GM19035 (cell line): ENCODE measurements around the gene NAB2.
"Not testable (repeated sequence)": the region's sequence is repeated elsewhere in the genome, so short reads cannot be mapped to it uniquely, and the experiment has no call there.

Experiments used
- ATAC-seq: cut with Tn5 transposase; IDR thresholded peaks from one replicate; pipeline ENCODE4 v1.9.1; 2021; ENCODE audit not compliant: unreplicated experiment

The NAB2 gene

GRCh38 chr12:57109207-57110103 is 20.5 kb downstream of the NAB2 start:
- no peak for ATAC-seq

GRCh38 chr12:57110104-57111030 is 21.5 kb downstream of the NAB2 start:
- ATAC-seq, result peak; percentile 50

GRCh38 chr12:57111031-57111734 is 22.3 kb downstream of the NAB2 start, which contains the start of gene STAT6:
Gene STAT6, minus strand, starts transcription at chr12:57111362. Its CDS starts 3,084 bp downstream, at chr12:57108278.
- ATAC-seq, result peak; percentile 61

- no peak for ATAC-seq
Observed at GRCh38 chr12:57112492-57113294, 23.8 kb downstream of the NAB2 start.

- no peak for ATAC-seq
Observed at GRCh38 chr12:57116580-57117281, 27.8 kb downstream of the NAB2 start.

GRCh38 chr12:57118711-57119271 is 29.9 kb downstream of the NAB2 start:
- ATAC-seq, result no peak

- ATAC-seq, result no peak
Observed at GRCh38 chr12:57119294-57120085, 30.6 kb downstream of the NAB2 start.

GRCh38 chr12:57120718-57121117 is 31.8 kb downstream of the NAB2 start:
- not testable (repeated sequence) for ATAC-seq

- ATAC-seq, result no peak
Observed at GRCh38 chr12:57123813-57124212, 34.9 kb downstream of the NAB2 start.

GRCh38 chr12:57124261-57124877 is 35.5 kb downstream of the NAB2 start:
- no peak for ATAC-seq

- no peak for ATAC-seq
Observed at GRCh38 chr12:57126061-57126460, 37.1 kb downstream of the NAB2 start.

GRCh38 chr12:57126561-57126960 is 37.6 kb downstream of the NAB2 start:
- no peak for ATAC-seq

- peak; percentile 47 for ATAC-seq
Observed at GRCh38 chr12:57127101-57127725, 38.3 kb downstream of the NAB2 start.

GRCh38 chr12:57127726-57128518 is 39.0 kb downstream of the NAB2 start, which contains the start of gene LRP1:
Gene LRP1, plus strand, starts transcription at chr12:57128483. Its CDS starts 482 bp downstream, at chr12:57128965.
- ATAC-seq, result peak; percentile 31

GRCh38 chr12:57128519-57129247 is 39.8 kb downstream of the NAB2 start:
- no peak for ATAC-seq

GRCh38 chr12:57129321-57129842 is 40.5 kb downstream of the NAB2 start:
- ATAC-seq, result no peak
